NCI-H82 (cell line): ENCODE results near the gene EIF5A2.

Experiments
- DNase-seq: peaks from one replicate; lab custom pipeline; 2025; lab: John Stamatoyannopoulos, UW

Gene EIF5A2

DNA sequence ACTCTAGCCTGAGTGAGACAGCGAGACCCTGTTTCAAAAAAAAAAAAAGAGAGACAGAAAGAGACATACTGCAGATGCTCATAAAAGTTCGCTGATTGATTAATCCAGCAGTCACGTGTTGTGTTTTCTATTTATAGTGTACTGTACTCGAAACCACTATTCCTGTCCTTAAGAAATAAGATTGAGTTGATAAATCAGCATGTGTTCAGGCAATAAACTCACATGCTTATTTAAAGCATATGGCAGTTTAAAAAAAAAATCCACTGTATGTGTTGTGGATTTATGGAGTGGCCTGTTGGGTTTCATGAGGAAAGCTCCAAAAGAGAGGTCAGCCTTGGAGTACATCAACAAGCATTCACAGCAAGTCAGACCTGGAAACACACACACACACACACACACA, 56.1 kb downstream of the EIF5A2 start:
- no peak for DNase-seq

GRCh38 chr3:170848292-170848917, 60.0 kb downstream of the EIF5A2 start:
- DNase-seq = peak; percentile 25

DNA sequence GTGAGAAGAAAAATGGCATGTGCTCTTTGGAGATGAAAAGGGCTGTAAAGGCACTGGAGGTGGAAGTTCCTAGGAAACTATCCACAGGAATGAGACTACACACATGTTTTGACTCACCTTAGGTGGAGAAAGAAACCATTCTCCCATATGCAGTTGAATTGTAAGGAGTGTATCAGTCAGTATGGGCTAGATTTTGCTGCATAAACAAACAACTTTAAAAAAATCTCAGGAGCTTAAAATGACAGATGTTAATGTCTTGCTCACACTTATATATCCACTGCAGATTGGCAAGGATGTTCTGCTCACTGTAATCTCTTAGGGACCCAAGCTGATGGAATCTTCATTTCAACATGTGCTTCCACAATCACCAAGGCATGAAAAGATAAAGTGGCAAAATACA, 64.1 kb downstream of the EIF5A2 start:
- no peak for DNase-seq

DNA sequence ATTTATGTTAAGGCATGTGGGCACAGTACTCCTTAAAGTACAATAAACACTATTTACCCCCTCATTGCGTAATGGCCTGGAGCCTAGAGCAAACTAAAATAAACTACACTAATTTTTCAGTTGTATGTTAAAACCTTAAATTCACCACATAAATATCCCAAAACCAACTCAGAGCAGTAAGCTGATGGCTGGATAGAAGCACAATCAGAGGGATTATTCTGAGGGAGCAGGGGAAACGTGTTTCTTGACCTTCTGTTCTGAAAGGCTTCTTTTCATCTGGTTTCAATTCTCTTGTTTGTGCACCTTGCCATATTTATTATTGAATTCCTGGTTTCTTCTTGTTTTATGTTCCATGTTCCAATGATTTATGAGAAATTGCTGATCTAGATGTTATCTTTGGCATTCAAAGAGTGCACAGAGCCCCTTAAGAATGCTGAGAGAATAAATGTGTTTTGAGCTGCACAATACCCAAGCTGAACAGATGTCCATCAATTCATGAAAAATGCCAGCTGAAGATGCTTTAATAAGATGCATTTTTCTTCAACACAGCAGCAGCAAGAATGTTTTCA, 68.1 kb downstream of the EIF5A2 start:
- no peak for DNase-seq

DNA sequence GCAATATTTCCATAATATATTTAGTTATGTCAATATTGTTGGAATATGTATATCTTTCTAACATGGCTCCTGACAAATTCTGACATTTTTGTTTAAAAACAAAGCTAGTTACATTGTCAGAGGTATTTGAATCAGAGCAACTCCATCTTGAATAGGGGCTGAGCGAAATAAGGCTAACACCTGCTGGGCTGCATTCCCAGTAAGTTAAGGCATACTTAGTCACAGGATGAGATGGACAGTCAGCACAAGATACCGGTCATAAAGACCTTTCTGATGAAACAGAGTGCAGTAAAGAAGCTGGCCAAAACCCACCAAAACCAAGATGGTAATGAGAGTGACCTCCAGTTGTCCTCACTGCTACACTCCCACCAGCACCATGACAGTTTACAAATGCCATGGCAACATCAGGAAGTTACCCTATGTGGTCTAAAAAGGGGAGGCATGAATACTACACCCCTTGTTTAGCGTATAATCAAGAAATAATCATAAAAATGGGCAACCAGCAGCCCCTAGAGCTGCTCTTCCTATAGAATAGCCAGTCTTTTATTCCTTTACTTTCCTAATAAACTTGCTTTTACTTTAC, 68.8 kb downstream of the EIF5A2 start:
- no peak for DNase-seq
